ENCODE results near the gene WDR18.

DNA sequence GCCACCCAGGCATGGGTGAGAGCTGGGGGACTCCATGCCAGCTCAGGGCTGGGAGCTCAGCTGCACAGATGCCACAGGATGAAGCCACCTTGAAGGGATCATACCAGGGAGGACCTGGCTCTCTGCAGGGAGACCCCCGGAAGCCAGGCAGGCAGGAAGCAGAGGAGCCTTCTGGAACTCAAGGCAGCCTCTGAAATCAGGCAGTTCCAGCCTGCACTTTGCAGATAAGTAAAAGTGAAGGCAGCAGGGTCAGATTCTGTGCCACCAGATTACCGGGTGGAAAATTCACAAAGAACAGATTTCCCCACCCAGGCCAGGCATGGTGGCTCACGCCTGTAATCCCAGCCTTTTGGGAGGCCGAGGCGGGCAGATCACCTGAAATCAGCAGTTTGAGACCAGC lies 34.2 kb downstream of the WDR18 start:
- TF ChIP-seq, protein P1, sequence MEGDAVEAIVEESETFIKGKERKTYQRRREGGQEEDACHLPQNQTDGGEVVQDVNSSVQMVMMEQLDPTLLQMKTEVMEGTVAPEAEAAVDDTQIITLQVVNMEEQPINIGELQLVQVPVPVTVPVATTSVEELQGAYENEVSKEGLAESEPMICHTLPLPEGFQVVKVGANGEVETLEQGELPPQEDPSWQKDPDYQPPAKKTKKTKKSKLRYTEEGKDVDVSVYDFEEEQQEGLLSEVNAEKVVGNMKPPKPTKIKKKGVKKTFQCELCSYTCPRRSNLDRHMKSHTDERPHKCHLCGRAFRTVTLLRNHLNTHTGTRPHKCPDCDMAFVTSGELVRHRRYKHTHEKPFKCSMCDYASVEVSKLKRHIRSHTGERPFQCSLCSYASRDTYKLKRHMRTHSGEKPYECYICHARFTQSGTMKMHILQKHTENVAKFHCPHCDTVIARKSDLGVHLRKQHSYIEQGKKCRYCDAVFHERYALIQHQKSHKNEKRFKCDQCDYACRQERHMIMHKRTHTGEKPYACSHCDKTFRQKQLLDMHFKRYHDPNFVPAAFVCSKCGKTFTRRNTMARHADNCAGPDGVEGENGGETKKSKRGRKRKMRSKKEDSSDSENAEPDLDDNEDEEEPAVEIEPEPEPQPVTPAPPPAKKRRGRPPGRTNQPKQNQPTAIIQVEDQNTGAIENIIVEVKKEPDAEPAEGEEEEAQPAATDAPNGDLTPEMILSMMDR (IDR thresholded peaks at IDR 0.05), result no peak
- no peak for TF ChIP-seq EZH2 (IDR thresholded peaks at IDR 0.05)
- TF ChIP-seq EZH2phosphoT487 (IDR thresholded peaks at IDR 0.05), result no peak

Measured in neural progenitor cell (in vitro differentiated cells).